Neural crest cell (in vitro differentiated cells): ENCODE measurements around the gene CHRNA4. TPM values are rescaled to one million over a fixed set of nuclear protein-coding genes. Genes with fewer than 3 reads are reported as not detected.

Source experiments
- DNase-seq: peaks from one replicate; pipeline ENCODE4 v3.0.0; 2021; ENCODE audit warnings: low read depth, mixed read lengths, low spot score
- H3K27ac Mint-ChIP-seq: one replicate; pipeline ENCODE4 v1.8.0; 2021; ENCODE audit warnings: mild to moderate bottlenecking, mixed read lengths; ENCODE audit not compliant: unreplicated experiment
- H3K27me3 Mint-ChIP-seq: 2 replicates; pipeline ENCODE4 v1.8.0; 2021; ENCODE audit warnings: low read depth, mild to moderate bottlenecking, mixed read lengths
- H3K36me3 Mint-ChIP-seq: 2 replicates; pipeline ENCODE4 v1.8.0; 2021; ENCODE audit warnings: low read depth, mild to moderate bottlenecking, mixed read lengths
- H3K4me1 Mint-ChIP-seq: 2 replicates; pipeline ENCODE4 v1.8.0; 2021; ENCODE audit warnings: mixed read lengths
- H3K4me3 Mint-ChIP-seq: one replicate; pipeline ENCODE4 v1.8.0; 2021; ENCODE audit warnings: mild to moderate bottlenecking, mixed read lengths
- H3K9me3 Mint-ChIP-seq: 2 replicates; pipeline ENCODE4 v1.8.0; 2021; ENCODE audit warnings: mixed read lengths
- total RNA-seq: library from RNA; stranded (reverse); gene quantifications from 2 replicates; pipeline ENCODE4 v1.2.1, GENCODE V29; 2021
- TF ChIP-seq, protein P1 (sequence below): fragments of 200-600 bp; sonication (generic); conservative IDR thresholded peaks from 2 replicates; pipeline ENCODE4 v1.5.0; 2021; ENCODE audit warnings: antibody characterized with exemption, mild to moderate bottlenecking

Gene CHRNA4
- total RNA-seq, 1 donor from 2014 or later, result 5.4 TPM

- H3K36me3 Mint-ChIP-seq, result peaks cover 6% of the 10 kb centered on the region
- no peaks in the 10 kb centered on the region for H3K27me3 Mint-ChIP-seq
- H3K4me1 Mint-ChIP-seq, result peaks cover 5% of the 10 kb centered on the region
- TF ChIP-seq, protein P1, sequence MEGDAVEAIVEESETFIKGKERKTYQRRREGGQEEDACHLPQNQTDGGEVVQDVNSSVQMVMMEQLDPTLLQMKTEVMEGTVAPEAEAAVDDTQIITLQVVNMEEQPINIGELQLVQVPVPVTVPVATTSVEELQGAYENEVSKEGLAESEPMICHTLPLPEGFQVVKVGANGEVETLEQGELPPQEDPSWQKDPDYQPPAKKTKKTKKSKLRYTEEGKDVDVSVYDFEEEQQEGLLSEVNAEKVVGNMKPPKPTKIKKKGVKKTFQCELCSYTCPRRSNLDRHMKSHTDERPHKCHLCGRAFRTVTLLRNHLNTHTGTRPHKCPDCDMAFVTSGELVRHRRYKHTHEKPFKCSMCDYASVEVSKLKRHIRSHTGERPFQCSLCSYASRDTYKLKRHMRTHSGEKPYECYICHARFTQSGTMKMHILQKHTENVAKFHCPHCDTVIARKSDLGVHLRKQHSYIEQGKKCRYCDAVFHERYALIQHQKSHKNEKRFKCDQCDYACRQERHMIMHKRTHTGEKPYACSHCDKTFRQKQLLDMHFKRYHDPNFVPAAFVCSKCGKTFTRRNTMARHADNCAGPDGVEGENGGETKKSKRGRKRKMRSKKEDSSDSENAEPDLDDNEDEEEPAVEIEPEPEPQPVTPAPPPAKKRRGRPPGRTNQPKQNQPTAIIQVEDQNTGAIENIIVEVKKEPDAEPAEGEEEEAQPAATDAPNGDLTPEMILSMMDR, result no peak
- H3K9me3 Mint-ChIP-seq, result peaks cover 6% of the 10 kb centered on the region
- H3K27ac Mint-ChIP-seq, result no peak overlapping the region
- no peak for DNase-seq
- H3K4me3 Mint-ChIP-seq, result no peak overlapping the region
Measured at GRCh38 chr20:63328718-63329275, 32.4 kb downstream of the CHRNA4 start.

DNA sequence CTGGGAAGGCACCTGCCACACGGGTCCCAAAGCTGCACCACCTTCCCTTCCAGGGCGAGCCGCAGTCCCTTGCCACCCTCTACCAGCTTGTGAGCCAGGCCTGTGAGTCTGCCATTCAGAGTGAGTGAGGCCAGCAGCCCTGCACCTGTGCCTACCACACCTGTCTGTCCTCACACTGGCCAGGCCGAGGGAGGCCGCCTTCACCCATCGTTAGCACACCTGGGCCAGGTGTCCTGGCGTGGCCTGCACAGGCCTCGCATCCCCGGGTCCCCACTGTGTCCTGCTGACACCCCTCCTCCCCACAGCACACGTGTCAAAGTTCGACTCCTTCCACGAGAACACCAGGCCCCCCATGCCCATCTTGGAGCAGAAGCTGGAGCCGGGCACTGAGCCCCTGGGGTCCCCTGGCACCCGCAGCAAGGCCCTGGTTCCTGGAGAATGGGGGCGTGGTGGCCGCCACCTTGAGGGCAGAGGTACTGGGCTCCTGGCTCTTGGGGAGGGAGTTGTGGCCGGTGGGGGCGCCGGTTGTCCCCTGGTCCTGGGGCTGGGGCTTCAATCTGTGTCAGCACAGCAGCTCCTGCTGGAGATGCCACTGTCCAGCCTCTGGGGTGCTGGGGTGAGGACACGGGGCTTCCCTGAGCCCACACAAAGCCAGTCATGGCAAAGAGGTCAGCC is 33.0 kb downstream of the CHRNA4 start:
- TF ChIP-seq, protein P1, result no peak
- Mint-ChIP-seq H3K4me1 (peaks cover 8% of the 10 kb centered on the region), H3K4me3 (no peak overlapping the region), H3K9me3 (peaks cover 6% of the 10 kb centered on the region), H3K36me3 (peaks cover 6% of the 10 kb centered on the region), H3K27me3 (no peaks in the 10 kb centered on the region), H3K27ac (no peak overlapping the region)
- DNase-seq, result no peak

DNA sequence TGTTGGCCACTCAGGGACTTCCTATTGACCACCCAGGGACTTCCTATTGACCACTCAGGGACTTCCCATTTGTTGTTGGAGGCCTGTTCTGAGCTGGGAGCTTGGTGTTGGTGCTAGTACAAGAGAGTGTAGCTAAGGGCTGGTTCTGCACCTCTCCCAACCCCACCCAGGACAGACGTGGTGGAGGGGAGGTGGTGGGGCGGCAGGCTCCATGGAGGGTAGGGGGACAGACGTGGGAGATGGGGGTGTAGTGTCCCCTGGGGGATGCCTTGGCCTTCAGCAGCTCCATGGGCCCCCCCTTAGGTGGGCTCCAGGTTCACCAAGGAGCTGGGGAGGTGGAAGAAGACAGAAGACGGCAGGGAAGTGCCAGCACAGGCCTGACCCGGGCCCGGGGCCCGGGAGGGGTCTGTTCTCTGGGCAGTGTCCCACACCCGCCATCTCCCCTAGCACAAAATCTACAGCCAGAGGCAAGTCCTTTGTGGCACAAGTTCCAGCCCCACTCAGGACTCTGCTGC is 33.9 kb downstream of the CHRNA4 start:
- Mint-ChIP-seq H3K27me3 (no peaks in the 10 kb centered on the region), H3K9me3 (peaks cover 6% of the 10 kb centered on the region), H3K27ac (no peak overlapping the region), H3K4me1 (peaks cover 10% of the 10 kb centered on the region), H3K36me3 (peaks cover 6% of the 10 kb centered on the region), H3K4me3 (no peak overlapping the region)
- TF ChIP-seq, protein P1, result no peak
- DNase-seq, result no peak

GRCh38 chr20:63326314-63327230 is 34.6 kb downstream of the CHRNA4 start:
- TF ChIP-seq, protein P1, result no peak
- DNase-seq, result no peak
- H3K4me1 Mint-ChIP-seq, result peaks cover 7% of the 10 kb centered on the region
- H3K27me3 Mint-ChIP-seq, result no peaks in the 10 kb centered on the region
- peaks cover 1% of the 10 kb centered on the region for H3K9me3 Mint-ChIP-seq
- H3K4me3 Mint-ChIP-seq, result no peak overlapping the region
- H3K27ac Mint-ChIP-seq, result no peak overlapping the region
- peaks cover 2% of the 10 kb centered on the region for H3K36me3 Mint-ChIP-seq

DNA sequence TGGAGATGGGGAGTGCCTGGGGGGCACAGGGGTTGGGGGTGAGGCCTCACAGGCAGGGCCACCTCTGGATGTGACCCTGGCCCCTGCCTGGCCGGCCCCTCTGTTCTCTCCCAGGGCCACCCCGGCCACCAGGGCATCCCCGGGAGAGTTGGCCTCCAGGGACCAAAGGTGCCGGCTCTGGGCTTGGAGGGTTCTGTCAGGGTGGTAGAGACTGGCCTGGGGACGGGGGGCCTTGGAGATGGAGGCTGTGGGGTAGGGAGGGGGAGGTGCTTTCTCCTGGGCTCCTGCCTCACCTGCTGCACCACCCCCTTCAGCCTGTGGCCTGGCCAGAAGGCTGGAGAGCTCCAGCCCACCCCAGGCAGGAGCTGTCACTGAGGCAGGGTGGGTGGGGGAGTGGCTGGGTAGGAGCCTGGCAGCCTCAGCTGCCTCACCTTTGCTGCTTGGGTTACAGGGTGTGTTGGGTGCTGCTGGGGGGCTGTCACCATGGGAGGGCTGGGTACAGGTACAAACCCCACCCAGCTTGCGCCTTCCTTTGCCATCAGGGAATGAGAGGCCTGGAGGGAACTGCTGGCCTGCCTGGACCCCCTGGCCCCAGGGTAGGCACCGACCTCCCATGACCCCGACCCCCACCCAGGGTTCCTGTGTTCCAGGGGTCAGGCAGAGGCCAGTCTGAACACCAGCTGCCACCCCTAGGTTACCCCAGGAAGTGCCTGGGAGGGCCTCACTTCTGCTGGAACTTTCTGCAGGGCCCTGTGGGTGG is 35.4 kb downstream of the CHRNA4 start:
- TF ChIP-seq, protein P1, result no peak
- Mint-ChIP-seq H3K36me3 (no peaks in the 10 kb centered on the region), H3K4me1 (peaks cover 5% of the 10 kb centered on the region), H3K27me3 (no peaks in the 10 kb centered on the region), H3K9me3 (no peaks in the 10 kb centered on the region), H3K27ac (no peak overlapping the region), H3K4me3 (no peak overlapping the region)
- DNase-seq, result no peak
